ENCODE measurements around the gene CCDC87. TPM values are rescaled to one million over a fixed set of nuclear protein-coding genes. Genes with fewer than 3 reads are reported as not detected.

Gene CCDC87
- total and polyA plus RNA-seq, 2 donors (not counting 3 experiments of a cell fraction or from before 2014, with no cell fraction given): 0.06 to 0.22 TPM

GRCh38 chr11:66549696-66550095 is 43.2 kb downstream of the CCDC87 start:
- Histone ChIP-seq H3K4me2 (ENCODE audit: insufficient read depth, low read length) (no peak overlapping the region), H3K4me1 (ENCODE audit: control insufficient read depth, extremely low read depth, insufficient read depth, low read length) (peaks cover 13% of the 10 kb centered on the region), H3K36me3 (ENCODE audit: control insufficient read depth in 2 of 2, extremely low read depth in 1 of 2, insufficient read depth in 2 of 2, low read length in 2 of 2) (no peaks in the 10 kb centered on the region), H3K27me3 (ENCODE audit: control insufficient read depth in 2 of 2, insufficient read depth in 2 of 2, low read length in 2 of 2) (no peaks in the 10 kb centered on the region), H2AFZ (ENCODE audit: low read depth, low read length) (no peak overlapping the region), H3K9me3 (replicated peaks; ENCODE audit: control insufficient read depth, insufficient read depth, low read length) (no peaks in the 10 kb centered on the region), H3K9ac (replicated peaks; ENCODE audit: extremely low read depth, insufficient read depth, low read length) (no peak overlapping the region), H3K9me1 (replicated peaks; ENCODE audit: control insufficient read depth, extremely low read depth, insufficient read depth, low read length) (no peaks in the 10 kb centered on the region), H3K27ac (ENCODE audit: insufficient read depth, low read depth, low read length) (no peak overlapping the region), H3K4me3 (replicated peaks in 1 of 3; ENCODE audit: insufficient read depth in 1 of 3, low read depth in 1 of 3, low read length in 3 of 3) (no peak overlapping the region), H4K20me1 (replicated peaks; ENCODE audit: control insufficient read depth, extremely low read depth, insufficient read depth, low read length) (no peaks in the 10 kb centered on the region), H3K79me2 (ENCODE audit: control insufficient read depth, insufficient read depth, low read length) (peaks cover 5% of the 10 kb centered on the region)
- intact Hi-C loops (cut with micrococcal nuclease): no loop called here
- DNase-seq (ENCODE audit: low read depth, low spot score) (no peak), FAIRE-seq (no peak)
- POLR2A ChIA-PET: no interaction called here
- CTCF ChIA-PET: interaction anchor here (1.5 kb wide), 1 partner anchor 128 kb away, joined by 4 read pairs; the partner anchor contains the start of gene RBM4B
- BruUV-seq (replicated peaks): no TSS peak
- TF ChIP-seq MYC (IDR thresholded peaks at IDR 0.05; ENCODE audit: low read depth, low read length) (no peak), POLR2A (IDR thresholded peaks at IDR 0.05; ENCODE audit: low read depth, low read length) (no peak), JUN (IDR thresholded peaks at IDR 0.05; ENCODE audit: borderline replicate concordance, insufficient read depth, insufficient read length, low read depth) (no peak), MAX (IDR thresholded peaks at IDR 0.05; ENCODE audit: insufficient read depth, insufficient read length) (no peak)
- dilution Hi-C loops (cut with MboI; ENCODE audit: extremely low pct_ligation_motif_present, low sequenced_read_pairs): no loop called here

- Histone ChIP-seq H3K27ac (ENCODE audit: insufficient read depth, low read depth, low read length) (no peak overlapping the region), H3K4me3 (replicated peaks in 1 of 3; ENCODE audit: insufficient read depth in 1 of 3, low read depth in 1 of 3, low read length in 3 of 3) (no peak overlapping the region), H2AFZ (ENCODE audit: low read depth, low read length) (no peak overlapping the region), H3K79me2 (ENCODE audit: control insufficient read depth, insufficient read depth, low read length) (peaks cover 5% of the 10 kb centered on the region), H3K9me1 (replicated peaks; ENCODE audit: control insufficient read depth, extremely low read depth, insufficient read depth, low read length) (no peaks in the 10 kb centered on the region), H4K20me1 (replicated peaks; ENCODE audit: control insufficient read depth, extremely low read depth, insufficient read depth, low read length) (no peaks in the 10 kb centered on the region), H3K9ac (replicated peaks; ENCODE audit: extremely low read depth, insufficient read depth, low read length) (no peak overlapping the region), H3K4me2 (ENCODE audit: insufficient read depth, low read length) (no peak overlapping the region), H3K9me3 (replicated peaks; ENCODE audit: control insufficient read depth, insufficient read depth, low read length) (no peaks in the 10 kb centered on the region), H3K36me3 (ENCODE audit: control insufficient read depth in 2 of 2, extremely low read depth in 1 of 2, insufficient read depth in 2 of 2, low read length in 2 of 2) (no peaks in the 10 kb centered on the region), H3K27me3 (ENCODE audit: control insufficient read depth in 2 of 2, insufficient read depth in 2 of 2, low read length in 2 of 2) (no peaks in the 10 kb centered on the region), H3K4me1 (ENCODE audit: control insufficient read depth, extremely low read depth, insufficient read depth, low read length) (peaks cover 19% of the 10 kb centered on the region)
- TF ChIP-seq POLR2A (IDR thresholded peaks at IDR 0.05; ENCODE audit: low read depth, low read length) (no peak), MAX (IDR thresholded peaks at IDR 0.05; ENCODE audit: insufficient read depth, insufficient read length) (no peak), EZH2 (IDR thresholded peaks at IDR 0.05; ENCODE audit: borderline replicate concordance, low read depth, low read length, severe bottlenecking) (no peak), FOS (IDR thresholded peaks at IDR 0.05; ENCODE audit: borderline replicate concordance, insufficient read depth, low read length) (no peak), POLR2AphosphoS5 (IDR thresholded peaks at IDR 0.05; ENCODE audit: insufficient read depth, low read depth, low read length) (no peak)
- DNase-seq (ENCODE audit: low read depth, low spot score): no peak
- no peak for FAIRE-seq
- dilution Hi-C loops (cut with MboI; ENCODE audit: extremely low pct_ligation_motif_present, low sequenced_read_pairs): no loop called here
- POLR2A ChIA-PET: no interaction called here
- BruUV-seq (replicated peaks): no TSS peak
- CTCF ChIA-PET: interaction anchor here (0.7 to 1.5 kb wide), 2 partner anchors 63 to 129 kb away, joined by 3 to 4 read pairs; partner anchors contain the start of gene RBM4B
- intact Hi-C loops (cut with micrococcal nuclease): no loop called here
These were observed 43.9 kb downstream of the CCDC87 start for GRCh38 chr11:66548774-66549630.
